Endothelial cell of umbilical vein (primary cell): ENCODE results near the gene RTEL1. TPM values are rescaled to one million over a fixed set of nuclear protein-coding genes. Genes with fewer than 3 reads are reported as not detected.

ENCODE experiments used
- BruUV-seq: library from RNA; stranded (reverse); fragments of 400-500 nt; replicated peaks from 2 replicates; lab custom pipeline; 2021; lab: Mats Ljungman, UMichigan
- CTCF ChIA-PET: fragments of 300-600, 350-600 bp; sonication (Branson Sonifier 250); formaldehyde crosslinking; loops from one replicate; lab custom pipeline; 2021; ENCODE audit warnings: antibody characterized with exemption, inconsistent platforms; lab: Charles Lee
- POLR2A ChIA-PET: fragments of 300-600, 350-600 bp; sonication (Branson Sonifier 250); formaldehyde crosslinking; loops from one replicate; lab custom pipeline; 2021; ENCODE audit warnings: antibody characterized with exemption, inconsistent platforms; lab: Charles Lee
- DNase-seq: peaks from one replicate; pipeline ENCODE4 v3.0.0-alpha.2; 2011; ENCODE audit warnings: low read depth, low spot score
- FAIRE-seq: peaks from 2 replicates; lab custom pipeline; 2011; peaks lifted over from hg19 to GRCh38; lab: Jason Lieb, UNC
- H2AFZ ChIP-seq: 2 replicates; pipeline ENCODE4 v1.6.0; 2012; ENCODE audit warnings: low read depth, low read length, control low read depth, inconsistent platforms
- H3K27ac ChIP-seq: 2 replicates; pipeline ENCODE4 v1.5.1; 2011; ENCODE audit warnings: low read depth, mild to moderate bottlenecking, control low read depth, low read length, moderate library complexity; ENCODE audit not compliant: insufficient read depth
- H3K27me3 ChIP-seq, 2 experiments: 2 replicates each; pipeline versions ENCODE4 v1.6.0 to v1.6.1; 2011; ENCODE audit warnings: low read length in 2 of 2, mixed read lengths in 1 of 2; ENCODE audit not compliant: control insufficient read depth in 2 of 2, insufficient read depth in 2 of 2
- H3K36me3 ChIP-seq, 2 experiments: 2 replicates in 1 of 2; 3 replicates in 1 of 2; pipeline ENCODE4 v1.5.1; 2011; ENCODE audit warnings: low read length in 2 of 2, mild to moderate bottlenecking in 1 of 2, moderate library complexity in 1 of 2; ENCODE audit not compliant: control insufficient read depth in 2 of 2, insufficient read depth in 2 of 2; ENCODE audit errors: extremely low read depth in 1 of 2
- H3K4me1 ChIP-seq: 3 replicates; pipeline ENCODE4 v1.5.1; 2011; ENCODE audit warnings: mild to moderate bottlenecking, low read length; ENCODE audit not compliant: control insufficient read depth, insufficient read depth; ENCODE audit errors: extremely low read depth
- H3K4me2 ChIP-seq: 2 replicates; pipeline ENCODE4 v1.6.1; 2011; ENCODE audit warnings: low read length, control low read depth, mixed read lengths; ENCODE audit not compliant: insufficient read depth
- H3K4me3 ChIP-seq, 3 experiments: fragments of 200-600 bp in 1 of 3; sonication (generic), shearing (Covaris generic) in 1 of 3; replicated peaks in 1 of 3; 2 replicates each; pipeline ENCODE4 v1.5.1; 2011 to 2016; ENCODE audit warnings: control low read depth in 3 of 3, low read length in 3 of 3, mild to moderate bottlenecking in 2 of 3, inconsistent platforms in 1 of 3, low read depth in 1 of 3, moderate library complexity in 1 of 3; ENCODE audit not compliant: insufficient read depth in 1 of 3
- H3K79me2 ChIP-seq: 2 replicates; pipeline ENCODE4 v1.6.0; 2012; ENCODE audit warnings: low read length, inconsistent platforms; ENCODE audit not compliant: control insufficient read depth, insufficient read depth
- H3K9ac ChIP-seq: replicated peaks from 2 replicates; pipeline ENCODE3; 2011; ENCODE audit warnings: low read length, control low read depth; ENCODE audit not compliant: insufficient read depth; ENCODE audit errors: extremely low read depth
- H3K9me1 ChIP-seq: replicated peaks from 3 replicates; pipeline ENCODE4 v1.6.0; 2011; ENCODE audit warnings: mild to moderate bottlenecking, low read length; ENCODE audit not compliant: control insufficient read depth, insufficient read depth; ENCODE audit errors: extremely low read depth
- H3K9me3 ChIP-seq: replicated peaks from 2 replicates; pipeline ENCODE4 v1.5.1; 2012; ENCODE audit warnings: low read length, inconsistent platforms; ENCODE audit not compliant: control insufficient read depth, insufficient read depth
- H4K20me1 ChIP-seq: replicated peaks from 2 replicates; pipeline ENCODE3; 2011; ENCODE audit warnings: mild to moderate bottlenecking, low read length; ENCODE audit not compliant: control insufficient read depth, insufficient read depth; ENCODE audit errors: extremely low read depth
- EZH2 ChIP-seq: IDR thresholded peaks from 2 replicates; pipeline ENCODE4 v1.6.1; 2012; ENCODE audit warnings: borderline replicate concordance, low read depth, mild to moderate bottlenecking, moderate library complexity, low read length, inconsistent platforms; ENCODE audit not compliant: severe bottlenecking
- FOS ChIP-seq: IDR thresholded peaks from 2 replicates; pipeline ENCODE4 v1.6.1; 2011; ENCODE audit warnings: mild to moderate bottlenecking, low read length, moderate library complexity, borderline replicate concordance; ENCODE audit not compliant: insufficient read depth
- GATA2 ChIP-seq: IDR thresholded peaks from 2 replicates; pipeline ENCODE4 v1.7.0; 2011; ENCODE audit warnings: low read depth, mild to moderate bottlenecking, moderate library complexity, mixed read lengths, low read length; ENCODE audit not compliant: insufficient read length, insufficient read depth
- JUN ChIP-seq: IDR thresholded peaks from 2 replicates; pipeline ENCODE4 v1.6.1; 2011; ENCODE audit warnings: borderline replicate concordance, low read depth; ENCODE audit not compliant: insufficient read length, insufficient read depth
- MYC ChIP-seq: IDR thresholded peaks from one replicate; pipeline ENCODE4 v1.6.1; 2011; ENCODE audit warnings: mild to moderate bottlenecking, low read depth, low read length
- POLR2A ChIP-seq: IDR thresholded peaks from 2 replicates; pipeline ENCODE4 v1.6.1; 2012; ENCODE audit warnings: low read depth, mild to moderate bottlenecking, control low read depth, low read length
- POLR2AphosphoS5 ChIP-seq: IDR thresholded peaks from 2 replicates; pipeline ENCODE4 v1.6.1; 2012; ENCODE audit warnings: low read depth, mild to moderate bottlenecking, control low read depth, low read length, moderate library complexity; ENCODE audit not compliant: insufficient read depth
- dilution Hi-C: fragments of 300-500 bp; cut with MboI; formaldehyde crosslinking; loops from one replicate; pipeline ENCODE4 v1.15.0; 2019; ENCODE audit warnings: low sequenced_read_pairs; ENCODE audit not compliant: extremely low pct_ligation_motif_present
- intact Hi-C: fragments of 100-400 bp; cut with micrococcal nuclease; formaldehyde crosslinking; loops from one replicate; pipeline ENCODE4 v1.10.0; 2022
- polyA plus RNA-seq, 4 experiments: library from polyadenylated mRNA; depleted of rRNA in 3 of 4; stranded (reverse) in 3 of 4; unstranded in 1 of 4; fragments of >200 nt; gene quantifications; 2 replicates each; pipeline versions ENCODE4 v1.2.1 to v1.2.3, GENCODE V29; 2011 to 2012; ENCODE audit warnings: missing spikeins in 1 of 4
- total RNA-seq: library from RNA; stranded (reverse); gene quantifications from 2 replicates; pipeline ENCODE4 v1.2.3, GENCODE V29; 2021
- TF ChIP-seq, protein P1 (sequence below): IDR thresholded peaks from 2 replicates; pipeline ENCODE4 v1.6.1; 2011; ENCODE audit not compliant: insufficient read depth, insufficient read length
- TF ChIP-seq, protein P2 (sequence below), 2 donors: IDR thresholded peaks; 1 replicate in 1 of 2; 2 replicates in 1 of 2; pipeline ENCODE4 v1.5.1; 2011; ENCODE audit warnings: low read length in 2 of 2, mild to moderate bottlenecking in 2 of 2, moderate library complexity in 2 of 2, control low read depth in 1 of 2, inconsistent platforms in 1 of 2, low read depth in 1 of 2; ENCODE audit not compliant: insufficient read depth in 1 of 2; ENCODE audit errors: extremely low read depth in 1 of 2

The RTEL1 gene
- total and polyA plus RNA-seq, 2 donors (not counting 3 experiments of a cell fraction or from before 2014, with no cell fraction given), result 17.0 to 44.9 TPM

DNA sequence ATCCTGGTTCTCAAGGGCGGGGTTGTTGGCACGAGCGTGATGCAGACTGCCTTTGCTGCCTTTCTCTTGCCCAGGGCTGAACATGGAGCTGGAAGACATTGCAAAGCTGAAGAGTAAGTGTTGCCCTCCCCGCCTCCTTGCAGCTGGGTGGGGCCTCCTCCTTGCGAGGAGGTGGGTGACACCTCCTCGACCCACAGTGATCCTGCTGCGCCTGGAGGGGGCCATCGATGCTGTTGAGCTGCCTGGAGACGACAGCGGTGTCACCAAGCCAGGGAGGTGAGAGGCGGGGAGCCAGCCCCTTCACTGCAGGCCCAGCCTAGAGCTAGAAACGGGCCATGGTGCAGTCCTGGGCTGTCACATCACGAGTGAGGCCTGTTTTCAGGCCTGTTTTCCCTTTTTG, 20.0 kb downstream of the RTEL1 start:
- ChIA-PET POLR2A (no interaction called here), CTCF (no interaction called here)
- DNase-seq (no peak), FAIRE-seq (no peak)
- Histone ChIP-seq H3K9ac (no peak overlapping the region), H3K4me2 (no peak overlapping the region), H4K20me1 (no peaks in the 10 kb centered on the region), H3K4me3 (no peak overlapping the region), H3K36me3 (peaks cover 0 to 12% of the 10 kb centered on the region in 2 experiments), H3K4me1 (peaks cover 21% of the 10 kb centered on the region), H3K9me3 (no peaks in the 10 kb centered on the region), H3K79me2 (no peaks in the 10 kb centered on the region), H3K27ac (no peak overlapping the region), H3K9me1 (no peaks in the 10 kb centered on the region), H2AFZ (no peak overlapping the region), H3K27me3 (no peaks in the 10 kb centered on the region)
- intact Hi-C loops, result no loop called here
- BruUV-seq, result no TSS peak
- no peak for TF ChIP-seq POLR2A
- TF ChIP-seq, protein P1, sequence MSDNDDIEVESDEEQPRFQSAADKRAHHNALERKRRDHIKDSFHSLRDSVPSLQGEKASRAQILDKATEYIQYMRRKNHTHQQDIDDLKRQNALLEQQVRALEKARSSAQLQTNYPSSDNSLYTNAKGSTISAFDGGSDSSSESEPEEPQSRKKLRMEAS, result no peak
- no peak for TF ChIP-seq EZH2
- no peak for TF ChIP-seq POLR2AphosphoS5
- no peak for TF ChIP-seq GATA2
- no peak for TF ChIP-seq FOS
- TF ChIP-seq MYC, result no peak
- TF ChIP-seq, protein P2, sequence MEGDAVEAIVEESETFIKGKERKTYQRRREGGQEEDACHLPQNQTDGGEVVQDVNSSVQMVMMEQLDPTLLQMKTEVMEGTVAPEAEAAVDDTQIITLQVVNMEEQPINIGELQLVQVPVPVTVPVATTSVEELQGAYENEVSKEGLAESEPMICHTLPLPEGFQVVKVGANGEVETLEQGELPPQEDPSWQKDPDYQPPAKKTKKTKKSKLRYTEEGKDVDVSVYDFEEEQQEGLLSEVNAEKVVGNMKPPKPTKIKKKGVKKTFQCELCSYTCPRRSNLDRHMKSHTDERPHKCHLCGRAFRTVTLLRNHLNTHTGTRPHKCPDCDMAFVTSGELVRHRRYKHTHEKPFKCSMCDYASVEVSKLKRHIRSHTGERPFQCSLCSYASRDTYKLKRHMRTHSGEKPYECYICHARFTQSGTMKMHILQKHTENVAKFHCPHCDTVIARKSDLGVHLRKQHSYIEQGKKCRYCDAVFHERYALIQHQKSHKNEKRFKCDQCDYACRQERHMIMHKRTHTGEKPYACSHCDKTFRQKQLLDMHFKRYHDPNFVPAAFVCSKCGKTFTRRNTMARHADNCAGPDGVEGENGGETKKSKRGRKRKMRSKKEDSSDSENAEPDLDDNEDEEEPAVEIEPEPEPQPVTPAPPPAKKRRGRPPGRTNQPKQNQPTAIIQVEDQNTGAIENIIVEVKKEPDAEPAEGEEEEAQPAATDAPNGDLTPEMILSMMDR (IDR thresholded peaks at IDR 0.05; ENCODE audit: extremely low read depth in 1 of 2, insufficient read depth in 1 of 2, low read depth in 1 of 2, low read length in 2 of 2), result no peak
- TF ChIP-seq JUN, result no peak
- dilution Hi-C loops, result no loop called here
